Renal cortical epithelial cell (primary cell): ENCODE results near the gene PIGBOS1. TPM values are rescaled to one million over a fixed set of nuclear protein-coding genes. Genes with fewer than 3 reads are reported as not detected.
"Not testable (repeated sequence)": the region's sequence is repeated elsewhere in the genome, so short reads cannot be mapped to it uniquely, and the experiment has no call there.

Experiments
- DNase-seq: peaks from one replicate; pipeline ENCODE4 v3.0.0-alpha.2; 2011; ENCODE audit warnings: low read depth
- total RNA-seq: library from RNA; depleted of rRNA; stranded (reverse); fragments of >200 nt; gene quantifications from 2 replicates; pipeline ENCODE4 v1.2.3, GENCODE V29; 2014

The PIGBOS1 gene
- 11.4 and 16.0 TPM in 2 replicates for total RNA-seq

- peak; percentile 81 for DNase-seq
Measured at GRCh38 chr15:55318588-55319494, at the start of gene PIGBOS1, which contains the start of gene PIGB. Gene PIGBOS1 (minus strand): TSS chr15:55319123. CDS start chr15:55317792, 1,331 bp downstream. Gene PIGB (plus strand): TSS chr15:55319222. CDS start chr15:55319251, 29 bp downstream.

- no peak for DNase-seq
Measured at GRCh38 chr15:55366981-55367380, 48.1 kb upstream of the PIGBOS1 start.

GRCh38 chr15:55362641-55363040 is 43.7 kb upstream of the PIGBOS1 start:
- no peak for DNase-seq

GRCh38 chr15:55361048-55361447 is 42.1 kb upstream of the PIGBOS1 start:
- DNase-seq, result no peak

GRCh38 chr15:55360256-55360655 is 41.3 kb upstream of the PIGBOS1 start:
- no peak for DNase-seq

GRCh38 chr15:55358471-55358870 is 39.5 kb upstream of the PIGBOS1 start:
- no peak for DNase-seq

- peak; percentile 10 for DNase-seq
Measured at GRCh38 chr15:55357774-55358173, 38.9 kb upstream of the PIGBOS1 start.

GRCh38 chr15:55356985-55357585 is 38.2 kb upstream of the PIGBOS1 start:
- DNase-seq, result no peak

GRCh38 chr15:55353025-55353424 is 34.1 kb upstream of the PIGBOS1 start:
- DNase-seq, result no peak

GRCh38 chr15:55349282-55349681 is 30.4 kb upstream of the PIGBOS1 start:
- no peak for DNase-seq

GRCh38 chr15:55348281-55348778 is 29.4 kb upstream of the PIGBOS1 start:
- DNase-seq, result no peak

- peak; percentile 61 for DNase-seq
Measured at GRCh38 chr15:55344206-55344605, 25.3 kb upstream of the PIGBOS1 start.

- peak; percentile 79 for DNase-seq
Measured at GRCh38 chr15:55343168-55343567, 24.2 kb upstream of the PIGBOS1 start.

- no peak for DNase-seq
Measured at GRCh38 chr15:55337160-55337559, 18.2 kb upstream of the PIGBOS1 start.

- DNase-seq, result peak; percentile 19
Measured at GRCh38 chr15:55334997-55335396, 16.1 kb upstream of the PIGBOS1 start.

GRCh38 chr15:55334371-55334770 is 15.4 kb upstream of the PIGBOS1 start:
- no peak for DNase-seq

- DNase-seq, result no peak
Measured at GRCh38 chr15:55327387-55327786, 8.5 kb upstream of the PIGBOS1 start.

GRCh38 chr15:55322467-55322866 is 3.5 kb upstream of the PIGBOS1 start:
- no peak for DNase-seq

GRCh38 chr15:55320963-55321362 is 2.0 kb upstream of the PIGBOS1 start:
- DNase-seq, result no peak

GRCh38 chr15:55320238-55320550 is 1.3 kb upstream of the PIGBOS1 start:
- no peak for DNase-seq

- DNase-seq, result peak; percentile 46
Measured at GRCh38 chr15:55319537-55320237, 764 bp upstream of the PIGBOS1 start.

GRCh38 chr15:55302801-55303200 is 16.1 kb downstream of the PIGBOS1 start:
- not testable (repeated sequence) for DNase-seq
